IPS-15b (cell line): ENCODE results near the gene TBCD.

Experiments
- H3K27me3 ChIP-seq: one replicate; pipeline ENCODE4 v1.6.1; 2013; ENCODE audit warnings: low read length; ENCODE audit not compliant: control insufficient read depth, insufficient read depth
- H3K36me3 ChIP-seq: one replicate; pipeline ENCODE4 v1.6.1; 2013; ENCODE audit warnings: low read length; ENCODE audit not compliant: control insufficient read depth, insufficient read depth
- H3K4me1 ChIP-seq: one replicate; pipeline ENCODE4 v1.6.1; 2013; ENCODE audit warnings: mild to moderate bottlenecking, low read length; ENCODE audit not compliant: control insufficient read depth, insufficient read depth
- H3K4me3 ChIP-seq: one replicate; pipeline ENCODE4 v1.5.1; 2013; ENCODE audit warnings: low read depth, low read length
- H3K9ac ChIP-seq: one replicate; pipeline ENCODE4 v1.6.1; 2013; ENCODE audit warnings: low read depth, mild to moderate bottlenecking, low read length
- H3K9me3 ChIP-seq: one replicate; pipeline ENCODE4 v1.6.1; 2013; ENCODE audit warnings: mild to moderate bottlenecking, low read length; ENCODE audit not compliant: control insufficient read depth, insufficient read depth

Gene TBCD

GRCh38 chr17:82956146-82956725 is 204.4 kb downstream of the TBCD start:
- Histone ChIP-seq H3K9me3 (peaks cover 3% of the 10 kb centered on the region), H3K9ac (no peak overlapping the region), H3K4me3 (no peak overlapping the region), H3K27me3 (no peaks in the 10 kb centered on the region), H3K4me1 (no peaks in the 10 kb centered on the region), H3K36me3 (no peaks in the 10 kb centered on the region)

GRCh38 chr17:82956726-82957468 is 205.0 kb downstream of the TBCD start:
- Histone ChIP-seq H3K9ac (no peak overlapping the region), H3K27me3 (no peaks in the 10 kb centered on the region), H3K4me3 (no peak overlapping the region), H3K9me3 (no peaks in the 10 kb centered on the region), H3K4me1 (no peaks in the 10 kb centered on the region), H3K36me3 (no peaks in the 10 kb centered on the region)

GRCh38 chr17:82957469-82957795 is 205.6 kb downstream of the TBCD start:
- Histone ChIP-seq H3K36me3 (no peaks in the 10 kb centered on the region), H3K27me3 (no peaks in the 10 kb centered on the region)

GRCh38 chr17:82957961-82958561 is 206.2 kb downstream of the TBCD start:
- H3K4me1 ChIP-seq = no peaks in the 10 kb centered on the region
- H3K9me3 ChIP-seq = no peaks in the 10 kb centered on the region
- no peaks in the 10 kb centered on the region for H3K27me3 ChIP-seq
- H3K4me3 ChIP-seq = no peak overlapping the region
- H3K36me3 ChIP-seq = no peaks in the 10 kb centered on the region
- no peak overlapping the region for H3K9ac ChIP-seq

More at GRCh38 chr17:82957469-82957795, 205.6 kb downstream of the TBCD start:
- H3K9ac ChIP-seq = no peak overlapping the region
- no peaks in the 10 kb centered on the region for H3K4me1 ChIP-seq
- no peaks in the 10 kb centered on the region for H3K9me3 ChIP-seq
- H3K4me3 ChIP-seq = no peak overlapping the region

GRCh38 chr17:82959242-82959930 is 207.5 kb downstream of the TBCD start:
- no peak overlapping the region for H3K4me3 ChIP-seq
- no peaks in the 10 kb centered on the region for H3K36me3 ChIP-seq
- H3K9ac ChIP-seq = no peak overlapping the region
- H3K27me3 ChIP-seq = no peaks in the 10 kb centered on the region
- H3K9me3 ChIP-seq = no peaks in the 10 kb centered on the region
- no peaks in the 10 kb centered on the region for H3K4me1 ChIP-seq

GRCh38 chr17:82959990-82960418 is 208.1 kb downstream of the TBCD start:
- H3K4me1 ChIP-seq = no peaks in the 10 kb centered on the region
- H3K27me3 ChIP-seq = no peaks in the 10 kb centered on the region
- no peak overlapping the region for H3K9ac ChIP-seq
- H3K4me3 ChIP-seq = no peak overlapping the region
- H3K36me3 ChIP-seq = no peaks in the 10 kb centered on the region
- no peaks in the 10 kb centered on the region for H3K9me3 ChIP-seq

- Histone ChIP-seq H3K4me1 (no peaks in the 10 kb centered on the region), H3K9me3 (no peaks in the 10 kb centered on the region), H3K36me3 (no peaks in the 10 kb centered on the region), H3K9ac (no peak overlapping the region), H3K27me3 (no peaks in the 10 kb centered on the region), H3K4me3 (no peak overlapping the region)
Measured at GRCh38 chr17:82960419-82961271, 208.8 kb downstream of the TBCD start.

GRCh38 chr17:82961366-82962162 is 209.7 kb downstream of the TBCD start:
- H3K36me3 ChIP-seq = no peaks in the 10 kb centered on the region
- no peak overlapping the region for H3K4me3 ChIP-seq
- no peaks in the 10 kb centered on the region for H3K4me1 ChIP-seq
- H3K9ac ChIP-seq = no peak overlapping the region
- no peaks in the 10 kb centered on the region for H3K9me3 ChIP-seq
- no peaks in the 10 kb centered on the region for H3K27me3 ChIP-seq

GRCh38 chr17:82962163-82962720 is 210.4 kb downstream of the TBCD start:
- Histone ChIP-seq H3K36me3 (no peaks in the 10 kb centered on the region), H3K4me1 (no peaks in the 10 kb centered on the region), H3K27me3 (no peaks in the 10 kb centered on the region), H3K9me3 (no peaks in the 10 kb centered on the region), H3K4me3 (no peak overlapping the region), H3K9ac (no peak overlapping the region)

- Histone ChIP-seq H3K27me3 (no peaks in the 10 kb centered on the region), H3K4me1 (no peaks in the 10 kb centered on the region), H3K9me3 (no peaks in the 10 kb centered on the region), H3K9ac (no peak overlapping the region), H3K4me3 (peak overlapping the region; percentile 56), H3K36me3 (no peaks in the 10 kb centered on the region)
Measured at GRCh38 chr17:82963104-82963950, 211.5 kb downstream of the TBCD start.
